Esophagus muscularis mucosa (tissue), 4 donors: ENCODE data around the gene KCNQ2.

Experiments used
- EP300 ChIP-seq: sonication (generic); formaldehyde crosslinking; IDR thresholded peaks from one replicate; pipeline ENCODE4 v1.6.1; 2017; ENCODE audit warnings: antibody characterized with exemption
- POLR2A ChIP-seq: fragments of 450-650 bp; IDR thresholded peaks from one replicate; pipeline ENCODE4 v1.6.1; 2017; ENCODE audit warnings: antibody characterized with exemption, moderate library complexity, mild to moderate bottlenecking, low read depth
- POLR2AphosphoS5 ChIP-seq, 2 donors: sonication (generic); formaldehyde crosslinking; IDR thresholded peaks; one replicate each; pipeline ENCODE4 v1.6.1; 2017; ENCODE audit warnings: antibody characterized with exemption in 2 of 2
- TF ChIP-seq, protein P1 (sequence below), 3 experiments: fragments of 200-600 bp in 2 of 3; fragments of 450-650 bp in 1 of 3; sonication (generic) in 2 of 3; IDR thresholded peaks; one replicate each; pipeline ENCODE4 v1.5.1; 2017 to 2019; ENCODE audit warnings: antibody characterized with exemption in 3 of 3, mild to moderate bottlenecking in 2 of 3, moderate library complexity in 1 of 3

DNA sequence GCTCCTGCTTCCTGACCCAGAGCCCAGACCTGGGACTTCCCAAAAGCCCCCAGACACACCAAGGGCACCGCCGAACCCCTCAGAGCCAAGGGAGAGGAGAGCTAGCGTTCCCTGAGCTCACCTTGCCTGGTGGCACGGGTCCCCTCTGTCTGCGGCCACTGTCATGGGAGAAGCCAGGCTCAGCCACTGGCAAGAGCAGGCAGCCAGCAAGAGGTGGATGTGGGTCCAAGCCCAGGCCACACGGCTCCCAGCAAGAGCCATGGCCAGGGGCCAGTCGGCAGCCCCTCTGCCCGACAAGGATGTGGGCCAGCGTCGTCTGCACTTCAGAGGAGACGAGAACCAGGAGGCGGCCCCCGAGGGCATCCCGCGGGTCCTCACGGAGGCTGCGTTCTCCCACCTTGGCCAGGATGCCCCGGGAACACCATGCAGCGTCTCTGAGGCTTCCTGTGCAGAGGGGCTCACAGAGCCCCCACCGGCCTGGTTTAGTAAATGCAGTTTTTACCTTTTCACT, 46.0 kb upstream of the KCNQ2 start:
- TF ChIP-seq, protein P1, sequence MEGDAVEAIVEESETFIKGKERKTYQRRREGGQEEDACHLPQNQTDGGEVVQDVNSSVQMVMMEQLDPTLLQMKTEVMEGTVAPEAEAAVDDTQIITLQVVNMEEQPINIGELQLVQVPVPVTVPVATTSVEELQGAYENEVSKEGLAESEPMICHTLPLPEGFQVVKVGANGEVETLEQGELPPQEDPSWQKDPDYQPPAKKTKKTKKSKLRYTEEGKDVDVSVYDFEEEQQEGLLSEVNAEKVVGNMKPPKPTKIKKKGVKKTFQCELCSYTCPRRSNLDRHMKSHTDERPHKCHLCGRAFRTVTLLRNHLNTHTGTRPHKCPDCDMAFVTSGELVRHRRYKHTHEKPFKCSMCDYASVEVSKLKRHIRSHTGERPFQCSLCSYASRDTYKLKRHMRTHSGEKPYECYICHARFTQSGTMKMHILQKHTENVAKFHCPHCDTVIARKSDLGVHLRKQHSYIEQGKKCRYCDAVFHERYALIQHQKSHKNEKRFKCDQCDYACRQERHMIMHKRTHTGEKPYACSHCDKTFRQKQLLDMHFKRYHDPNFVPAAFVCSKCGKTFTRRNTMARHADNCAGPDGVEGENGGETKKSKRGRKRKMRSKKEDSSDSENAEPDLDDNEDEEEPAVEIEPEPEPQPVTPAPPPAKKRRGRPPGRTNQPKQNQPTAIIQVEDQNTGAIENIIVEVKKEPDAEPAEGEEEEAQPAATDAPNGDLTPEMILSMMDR (IDR thresholded peaks at IDR 0.05) = no peak
- no peak for TF ChIP-seq POLR2A
- TF ChIP-seq POLR2AphosphoS5 (IDR thresholded peaks at IDR 0.05) = no peak
- TF ChIP-seq EP300 = no peak
